Bone marrow (tissue), 2 donors: ENCODE results near the gene TMOD2.
"Not testable (repeated sequence)": the region's sequence is repeated elsewhere in the genome, so short reads cannot be mapped to it uniquely, and the experiment has no call there.

Source experiments
- DNase-seq, 2 donors: peaks; one replicate each; lab custom pipeline; 2025; lab: John Stamatoyannopoulos, UW

The TMOD2 gene

GRCh38 chr15:51771773-51772172, 20.4 kb downstream of the TMOD2 start:
- no peak for DNase-seq

DNA sequence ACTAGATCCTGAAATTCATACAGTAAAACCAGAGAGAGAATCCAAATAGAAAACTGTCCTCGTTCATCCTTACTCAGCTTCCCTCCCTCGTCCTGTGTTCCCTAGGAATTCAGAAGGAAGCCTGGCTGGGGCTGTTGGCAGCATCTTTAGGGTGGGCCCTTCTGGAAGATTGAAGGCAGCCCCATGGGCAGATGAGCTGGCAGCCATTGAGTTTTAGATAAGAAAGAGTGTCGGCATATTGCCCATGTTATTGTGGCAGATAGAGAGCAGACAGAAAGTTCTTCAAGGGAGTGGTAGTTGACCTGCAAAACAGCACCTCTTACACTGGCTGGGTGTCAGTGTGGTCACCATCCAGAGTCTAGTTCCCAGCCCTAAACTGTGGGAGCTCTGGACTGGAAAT, 23.5 kb downstream of the TMOD2 start:
- DNase-seq, result no peak

GRCh38 chr15:51775967-51776816, 24.8 kb downstream of the TMOD2 start:
- peak in 1 of 2 donors; percentile 52 for DNase-seq

GRCh38 chr15:51776952-51777569, 25.7 kb downstream of the TMOD2 start:
- DNase-seq, result peak in 1 of 2 donors; percentile 78

DNA sequence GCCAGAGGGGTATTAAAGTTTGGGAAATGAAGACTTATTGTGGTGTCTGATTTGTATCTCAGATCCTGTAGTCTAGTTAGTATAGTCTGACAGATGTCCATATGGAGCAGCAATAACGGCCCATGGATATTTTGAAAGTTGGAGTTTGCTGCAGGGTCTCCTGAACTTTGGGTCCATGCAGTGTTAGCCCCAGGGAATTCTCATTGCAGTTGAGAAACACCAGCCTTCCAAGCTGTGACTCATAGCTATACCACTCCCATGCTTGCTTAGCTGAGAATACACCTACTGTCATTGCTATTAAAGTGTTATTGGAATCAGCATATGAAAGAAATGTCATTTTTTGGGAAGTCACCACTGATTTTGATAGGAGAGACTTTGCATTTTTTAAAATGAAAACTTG, 29.2 kb downstream of the TMOD2 start:
- DNase-seq, result no peak

DNA sequence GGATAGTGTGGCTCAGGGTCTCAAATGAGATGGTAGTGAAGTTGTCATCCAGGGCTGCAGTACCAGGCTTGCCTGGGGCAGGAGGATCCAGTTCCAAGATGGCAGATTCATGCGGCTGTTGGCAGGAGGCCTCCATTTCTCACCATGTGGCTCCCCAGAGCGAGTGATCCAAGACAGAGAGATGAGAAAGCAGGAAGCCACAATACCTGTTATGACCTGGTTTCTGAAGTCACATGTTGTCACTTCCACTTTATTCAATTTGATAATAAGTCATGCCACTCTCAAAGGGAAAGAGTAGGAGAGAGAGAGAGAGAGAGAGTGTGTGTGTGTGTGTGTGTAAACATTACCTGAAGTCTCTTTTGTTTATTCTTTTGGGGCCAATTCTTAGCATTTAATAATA, 30.1 kb downstream of the TMOD2 start:
- no peak for DNase-seq

DNA sequence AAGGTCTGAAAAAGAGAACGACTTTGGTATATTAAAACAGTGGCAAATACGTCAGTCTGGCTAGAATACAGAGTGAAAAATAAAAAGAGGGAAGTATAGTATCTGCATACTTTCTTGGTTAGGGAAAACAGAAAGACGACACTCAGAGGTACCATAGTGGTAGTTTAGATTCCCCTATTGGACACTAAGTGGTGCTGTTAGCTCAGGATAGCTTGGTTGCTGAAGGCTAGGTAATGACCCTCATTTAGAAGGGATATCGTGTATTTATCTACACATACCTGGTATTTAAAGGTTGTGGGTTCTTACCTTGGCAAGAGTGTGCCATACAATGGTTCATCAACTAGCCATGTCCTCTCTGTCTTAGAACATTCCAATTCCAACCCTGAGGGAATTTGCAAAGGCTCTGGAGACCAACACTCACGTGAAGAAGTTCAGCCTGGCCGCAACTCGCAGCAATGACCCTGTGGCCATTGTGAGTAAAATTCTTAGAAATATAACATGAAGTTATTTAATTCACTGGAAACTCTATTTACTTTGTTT, 31.0 kb downstream of the TMOD2 start:
- no peak for DNase-seq

DNA sequence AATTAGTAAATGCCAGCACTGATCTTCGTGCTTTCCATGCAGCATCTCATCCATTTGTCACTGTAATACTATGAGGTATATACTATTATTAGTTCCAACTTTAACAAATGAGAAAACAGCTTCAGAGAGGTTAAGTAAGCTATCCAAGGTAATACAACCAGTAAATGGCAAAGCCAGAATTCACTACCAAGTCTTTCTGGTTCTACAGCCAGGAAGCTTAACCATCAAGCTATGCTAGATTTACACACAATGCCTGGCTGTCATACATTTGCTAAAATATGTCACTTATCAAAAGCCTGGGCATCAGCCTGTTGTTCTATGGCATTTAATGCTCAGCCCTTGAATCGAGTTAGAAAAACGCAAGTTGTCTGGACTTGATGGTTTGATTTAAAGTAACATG, 32.6 kb downstream of the TMOD2 start:
- DNase-seq, result no peak

GRCh38 chr15:51787130-51787529, 35.7 kb downstream of the TMOD2 start:
- DNase-seq, result not testable (repeated sequence)

DNA sequence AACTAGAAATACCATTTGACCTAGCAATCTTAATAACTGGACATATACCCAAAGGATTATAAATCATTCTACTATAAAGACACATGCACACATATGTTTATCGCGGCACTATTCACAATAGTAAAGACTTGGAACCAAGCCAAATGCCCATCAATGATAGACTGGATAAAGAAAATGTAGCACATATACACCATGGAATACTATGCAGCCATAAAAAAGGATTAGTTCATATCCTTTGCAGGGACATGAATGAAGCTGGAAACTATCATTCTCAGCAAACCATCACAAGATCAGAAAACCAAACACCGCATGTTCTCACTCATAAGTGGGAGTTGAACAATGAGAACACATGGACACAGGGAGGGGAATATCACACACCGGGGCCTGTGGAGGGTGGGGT, 41.1 kb downstream of the TMOD2 start:
- not testable (repeated sequence) for DNase-seq

GRCh38 chr15:51793521-51794305, 42.3 kb downstream of the TMOD2 start:
- DNase-seq, result no peak

- no peak for DNase-seq
Observed at GRCh38 chr15:51796847-51797401, 45.5 kb downstream of the TMOD2 start.

GRCh38 chr15:51798281-51798680, 46.9 kb downstream of the TMOD2 start:
- no peak for DNase-seq

DNA sequence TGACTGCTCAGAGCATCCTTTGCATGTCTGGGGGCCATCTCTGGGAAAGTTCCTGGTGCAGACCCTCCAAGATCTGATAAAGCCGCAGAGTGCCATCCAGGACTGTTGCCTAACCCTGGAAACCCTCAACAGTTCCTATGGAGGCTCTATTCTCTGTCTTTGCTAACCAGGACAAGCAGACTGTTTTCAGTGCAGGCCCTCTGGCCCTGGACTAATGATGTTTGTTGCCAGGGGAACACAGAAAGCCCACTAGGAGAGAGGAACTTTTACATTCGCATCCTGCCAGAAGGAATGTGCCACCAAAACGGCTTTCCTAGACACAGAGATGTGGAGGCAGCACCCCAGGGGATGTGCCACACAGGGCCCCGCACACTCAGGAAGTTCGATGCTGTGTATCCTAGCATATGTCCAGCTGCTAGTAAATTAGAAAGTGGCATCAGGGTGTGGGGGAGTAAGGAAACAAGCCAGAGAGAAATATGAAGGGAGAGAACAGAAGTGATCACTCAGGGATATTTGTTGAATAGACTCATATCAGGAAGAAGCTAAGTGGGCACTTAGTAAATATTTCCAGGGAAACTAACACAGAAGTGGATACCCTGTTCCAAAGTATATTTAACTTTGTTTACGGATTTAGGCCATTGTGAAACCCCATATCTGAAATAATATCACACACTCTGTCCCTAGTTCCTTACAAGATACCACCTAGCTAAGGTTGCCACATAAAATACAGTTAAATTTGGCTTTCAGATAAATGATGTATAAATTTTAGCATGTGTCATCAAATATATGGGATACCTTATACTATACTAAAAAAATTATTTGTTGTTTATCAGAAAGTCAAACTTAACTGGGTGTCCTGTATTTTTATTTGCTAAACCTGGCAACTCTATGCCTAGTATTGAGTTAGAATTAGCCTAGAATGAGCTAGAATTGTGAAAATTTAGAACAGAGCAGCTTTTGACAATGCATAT, 48.2 kb downstream of the TMOD2 start:
- no peak for DNase-seq

- no peak for DNase-seq
Observed at GRCh38 chr15:51801391-51801835, 50.0 kb downstream of the TMOD2 start.

- DNase-seq, result no peak
Observed at GRCh38 chr15:51802593-51802992, 51.2 kb downstream of the TMOD2 start.

- no peak for DNase-seq
Observed at GRCh38 chr15:51803965-51804364, 52.6 kb downstream of the TMOD2 start.

GRCh38 chr15:51806123-51806522, 54.7 kb downstream of the TMOD2 start:
- no peak for DNase-seq

- DNase-seq, result no peak
Observed at GRCh38 chr15:51809457-51809856, 58.1 kb downstream of the TMOD2 start.

DNA sequence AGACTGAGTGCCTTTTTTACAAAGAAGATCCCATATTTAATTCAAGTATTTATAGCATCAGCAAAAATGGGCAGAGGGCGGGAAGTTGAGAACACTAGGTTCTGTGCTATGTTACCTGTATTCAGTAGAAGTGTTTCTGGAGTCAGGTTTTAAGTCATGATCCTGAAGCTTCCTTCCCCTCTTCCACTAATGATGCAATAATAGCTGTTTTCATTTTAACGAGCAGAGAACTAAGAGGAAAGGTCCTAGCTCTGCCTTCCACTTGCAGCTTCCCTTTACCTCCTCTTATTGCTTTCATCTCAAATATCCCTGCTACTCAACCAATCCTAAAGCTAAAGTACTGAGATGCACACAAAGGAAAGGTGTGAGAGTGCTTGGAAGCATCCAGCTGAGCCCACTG, 61.2 kb downstream of the TMOD2 start:
- DNase-seq, result no peak

DNA sequence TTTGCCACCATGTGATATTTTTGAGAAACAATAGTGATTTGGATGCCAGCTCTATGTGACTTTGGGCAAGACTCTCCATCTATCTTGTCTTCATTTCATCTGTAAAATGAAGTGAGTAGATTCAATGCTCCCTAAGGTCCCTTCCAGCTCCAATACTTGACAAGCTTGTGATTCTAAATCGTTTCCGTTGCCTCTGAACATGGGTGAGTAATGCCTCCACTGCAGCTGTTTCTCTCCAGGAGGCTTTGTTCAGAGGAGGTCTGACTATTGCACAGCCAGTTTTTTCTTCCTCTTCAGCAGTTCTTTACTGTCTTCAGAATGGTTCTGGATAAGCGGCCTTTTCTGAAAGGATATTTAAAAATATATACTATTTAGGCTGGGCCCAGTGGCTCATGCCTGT, 63.2 kb downstream of the TMOD2 start:
- DNase-seq, result no peak
